B cell (primary cell): ENCODE data around the gene ZCCHC10. TPM values are rescaled to one million over a fixed set of nuclear protein-coding genes. Genes with fewer than 3 reads are reported as not detected.
A peak's percentile ranks its signal among the peaks of the same experiment; 100 is the strongest.

ENCODE experiments used
- ATAC-seq: fragments of 200-7000 bp; cut with Tn5 transposase; one replicate; pipeline ENCODE4 v1.10.0; 2021; ENCODE audit warnings: low read depth, mild to moderate bottlenecking, moderate number of reproducible peaks, moderate library complexity
- CTCF ChIA-PET: fragments of 350-600 bp; sonication (Branson Sonifier 250); formaldehyde crosslinking; loops from one replicate; lab custom pipeline; 2021; ENCODE audit warnings: antibody characterized with exemption, inconsistent platforms; lab: Charles Lee
- POLR2A ChIA-PET: fragments of 350-600 bp; sonication (Branson Sonifier 250); formaldehyde crosslinking; loops from one replicate; lab custom pipeline; 2021; ENCODE audit warnings: antibody characterized with exemption; lab: Charles Lee
- DNase-seq: peaks from one replicate; pipeline ENCODE4 v3.0.0; 2013
- H2AFZ ChIP-seq: 2 replicates; pipeline ENCODE4 v1.6.1; 2012; ENCODE audit warnings: mild to moderate bottlenecking, low read depth, low read length; ENCODE audit not compliant: insufficient read depth, poor library complexity, severe bottlenecking
- H3K27ac ChIP-seq, 2 donors: 1 replicate in 1 of 2; 2 replicates in 1 of 2; pipeline ENCODE4 v1.5.1; 2012 to 2013; ENCODE audit warnings: low read length in 2 of 2, mild to moderate bottlenecking in 2 of 2, moderate library complexity in 1 of 2
- H3K27me3 ChIP-seq, 4 experiments: fragments of 200-600 bp in 1 of 4; sonication (generic) in 1 of 4; replicated peaks in 1 of 4; 1 replicate in 2 of 4; 2 replicates in 2 of 4; pipeline versions ENCODE4 v1.6.1 to v1.7.0; 2013 to 2016; ENCODE audit warnings: low read length in 3 of 4, mild to moderate bottlenecking in 2 of 4, mixed read lengths in 1 of 4, moderate library complexity in 1 of 4; ENCODE audit not compliant: insufficient read depth in 4 of 4, control insufficient read depth in 3 of 4; ENCODE audit errors: control extremely low read depth in 1 of 4
- H3K36me3 ChIP-seq, 2 experiments: replicated peaks in 1 of 2; 1 replicate in 1 of 2; 2 replicates in 1 of 2; pipeline versions ENCODE4 v1.6.1 to v1.7.1; 2013; ENCODE audit warnings: low read length in 1 of 2; ENCODE audit not compliant: insufficient read depth in 2 of 2, control insufficient read depth in 1 of 2; ENCODE audit errors: control extremely low read depth in 1 of 2, extremely low read depth in 1 of 2
- H3K4me1 ChIP-seq, 2 donors: fragments of 200-600 bp in 1 of 2; sonication (generic) in 1 of 2; 1 replicate in 1 of 2; 2 replicates in 1 of 2; pipeline versions ENCODE4 v1.5.1 to v1.6.1; 2013 to 2017; ENCODE audit warnings: low read length in 2 of 2; ENCODE audit not compliant: control insufficient read depth in 2 of 2, insufficient read depth in 2 of 2
- H3K4me2 ChIP-seq: replicated peaks from 2 replicates; pipeline ENCODE3; 2012; ENCODE audit warnings: mild to moderate bottlenecking, low read depth, low read length; ENCODE audit not compliant: poor library complexity, severe bottlenecking
- H3K4me3 ChIP-seq, 5 experiments: fragments of 200-600 bp in 1 of 5; sonication (generic) in 1 of 5; 1 replicate in 3 of 5; 2 replicates in 2 of 5; pipeline versions ENCODE4 v1.5.1 to v1.7.0; 2011 to 2016; ENCODE audit warnings: low read length in 4 of 5, mild to moderate bottlenecking in 4 of 5, low read depth in 2 of 5, control low read depth in 1 of 5, moderate library complexity in 1 of 5; ENCODE audit not compliant: insufficient read depth in 1 of 5; ENCODE audit errors: control extremely low read depth in 1 of 5, extremely low read depth in 1 of 5
- H3K79me2 ChIP-seq: fragments of 200-600 bp; sonication (generic); one replicate; pipeline ENCODE4 v1.6.0; 2016; ENCODE audit warnings: low read length; ENCODE audit not compliant: control insufficient read depth, insufficient read depth
- H3K9ac ChIP-seq: fragments of 200-600 bp; sonication (generic); 2 replicates; pipeline ENCODE4 v1.6.1; 2017; ENCODE audit warnings: mild to moderate bottlenecking, low read length, moderate library complexity
- H3K9me3 ChIP-seq, 3 donors: one replicate each; pipeline versions ENCODE4 v1.6.1 to v1.7.1; 2013; ENCODE audit warnings: low read length in 2 of 3; ENCODE audit not compliant: control insufficient read depth in 2 of 3, insufficient read depth in 1 of 3; ENCODE audit errors: control extremely low read depth in 1 of 3
- H4K20me1 ChIP-seq: 2 replicates; pipeline ENCODE4 v1.6.0; 2012; ENCODE audit warnings: mild to moderate bottlenecking, low read length; ENCODE audit not compliant: insufficient read depth, control insufficient read depth, poor library complexity, severe bottlenecking
- H3K27ac Mint-ChIP-seq: one replicate; pipeline ENCODE4 v1.8.0; 2021; ENCODE audit warnings: mixed read lengths
- H3K27me3 Mint-ChIP-seq: one replicate; pipeline ENCODE4 v1.8.0; 2021; ENCODE audit warnings: mixed read lengths
- H3K4me1 Mint-ChIP-seq: one replicate; pipeline ENCODE4 v1.8.0; 2021; ENCODE audit warnings: mixed read lengths
- H3K4me3 Mint-ChIP-seq: one replicate; pipeline ENCODE4 v1.8.0; 2021; ENCODE audit warnings: mixed read lengths
- H3K9me3 Mint-ChIP-seq: one replicate; pipeline ENCODE4 v1.8.0; 2022; ENCODE audit warnings: mixed read lengths; ENCODE audit not compliant: insufficient read depth
- CTCF ChIP-seq: fragments of 200-600 bp; IDR thresholded peaks from one replicate; pipeline ENCODE4 v1.8.0; 2022; ENCODE audit warnings: antibody characterized with exemption, mild to moderate bottlenecking
- EZH2 ChIP-seq: IDR thresholded peaks from 2 replicates; pipeline ENCODE4 v1.6.1; 2012; ENCODE audit warnings: borderline replicate concordance, low read depth, mild to moderate bottlenecking, moderate library complexity, low read length; ENCODE audit not compliant: insufficient read depth, poor library complexity, severe bottlenecking
- WGBS: methylation state at CpG from one replicate; pipeline ENCODE4 v1.1.5; 2013; ENCODE audit warnings: missing lambda C conversion rate; ENCODE audit not compliant: insufficient coverage; 5-methylcytosine and 5-hydroxymethylcytosine counted together
- intact Hi-C: fragments of 100-400 bp; cut with micrococcal nuclease; formaldehyde crosslinking; loops from one replicate; pipeline ENCODE4 v1.10.0; 2022
- polyA plus RNA-seq: library from polyadenylated mRNA; depleted of rRNA; stranded (reverse); fragments of >200 nt; gene quantifications from 2 replicates; pipeline ENCODE4 v1.2.3, GENCODE V29; 2012
- total RNA-seq, 2 donors: library from RNA; stranded (reverse); fragments of 120-200 nt in 1 of 2; gene quantifications; 1 replicate in 1 of 2; 2 replicates in 1 of 2; pipeline versions ENCODE4 v1.2.3 to v1.2.4, GENCODE V29; 2013 to 2022

The ZCCHC10 gene
- total and polyA plus RNA-seq, 2 donors (not counting 1 experiment from before 2014, with no cell fraction given) = 16.5 to 34.0 TPM

GRCh38 chr5:133051061-133051541, 24.8 kb upstream of the ZCCHC10 start:
- peak overlapping the region; percentile 83 for H2AFZ ChIP-seq
- intact Hi-C loops = loop anchor here (1.0 to 5.0 kb wide), 4 partner anchors 18 to 494 kb away; partner anchors contain the start of genes AFF4 and RAD50
- Mint-ChIP-seq H3K27me3 (no peaks in the 10 kb centered on the region), H3K4me3 (peak overlapping the region; percentile 97), H3K9me3 (no peaks in the 10 kb centered on the region), H3K27ac (peak overlapping the region; percentile 100), H3K4me1 (peaks cover 66% of the 10 kb centered on the region)
- H3K4me2 ChIP-seq = peak overlapping the region; percentile 92
- DNase-seq (no peak), ATAC-seq (no peak)
- CTCF ChIA-PET = interaction anchor here (1.1 to 2.2 kb wide), 4 partner anchors 17 to 89 kb away, joined by 4 to 13 read pairs (median 5); partner anchors contain the start of gene AFF4
- peaks cover 52% of the 10 kb centered on the region for H3K79me2 ChIP-seq
- TF ChIP-seq EZH2 = no peak
- no peak for TF ChIP-seq CTCF
- POLR2A ChIA-PET = interaction anchor here (0.6 to 4.0 kb wide), 14 partner anchors 15 to 1823 kb away, joined by 3 to 83 read pairs (median 6); partner anchors contain the start of genes AFF4, IRF1 and ZCCHC10
- H3K27ac ChIP-seq = peak overlapping the region; percentile 89 to 99
- H3K9ac ChIP-seq = peak overlapping the region; percentile 88
- H3K27me3 ChIP-seq = no peaks in the 10 kb centered on the region
- H3K36me3 ChIP-seq = peaks cover 0 to under 1% of the 10 kb centered on the region in 2 experiments
- H4K20me1 ChIP-seq = peaks cover 24% of the 10 kb centered on the region
- peaks cover 41 to 43% of the 10 kb centered on the region in 2 donors for H3K4me1 ChIP-seq
- no peaks in the 10 kb centered on the region for H3K9me3 ChIP-seq
- 1% methylated on average over 15 of the region's 15 CpGs for WGBS
- H3K4me3 ChIP-seq = peak overlapping the region; percentile 89 to 93 (median 91)

DNA sequence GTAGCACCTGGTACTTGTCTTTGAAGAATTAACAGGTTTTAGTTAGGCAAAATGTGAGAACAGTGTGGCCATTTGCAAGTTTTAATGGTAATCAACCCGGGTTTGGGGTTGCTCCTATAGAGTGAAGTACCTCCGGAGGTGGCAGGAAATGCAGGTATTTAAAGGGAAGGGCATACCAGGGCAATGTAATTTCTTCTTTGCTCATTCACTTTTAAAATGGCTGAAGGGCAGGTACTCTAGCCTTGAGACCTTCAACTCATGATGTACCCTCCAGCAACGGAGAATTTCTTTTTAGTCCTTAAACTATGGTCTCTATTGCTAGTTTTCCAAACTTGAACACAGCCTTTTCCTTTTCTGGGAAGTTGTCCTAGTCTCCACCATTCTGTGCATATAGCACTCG, 24.2 kb upstream of the ZCCHC10 start:
- no peaks in the 10 kb centered on the region for H3K9me3 ChIP-seq
- Mint-ChIP-seq H3K27me3 (no peaks in the 10 kb centered on the region), H3K9me3 (no peaks in the 10 kb centered on the region), H3K27ac (peak overlapping the region; percentile 100), H3K4me1 (peaks cover 62% of the 10 kb centered on the region), H3K4me3 (peak overlapping the region; percentile 97)
- peaks cover 50% of the 10 kb centered on the region for H3K79me2 ChIP-seq
- peak overlapping the region; percentile 92 for H3K4me2 ChIP-seq
- ChIA-PET CTCF (interaction anchor here (1.1 to 2.2 kb wide), 2 partner anchors 17 to 19 kb away, joined by 4 to 13 read pairs; no protein-coding TSS in a partner anchor), POLR2A (interaction anchor here (0.6 to 4.0 kb wide), 4 partner anchors 18 to 663 kb away, joined by 3 to 83 read pairs (median 26); partner anchors contain the start of gene AFF4)
- H3K4me3 ChIP-seq = peak overlapping the region; percentile 89 to 93 (median 91)
- H3K36me3 ChIP-seq = no peaks in the 10 kb centered on the region
- DNase-seq (no peak), ATAC-seq (no peak)
- no peaks in the 10 kb centered on the region for H3K27me3 ChIP-seq
- H3K9ac ChIP-seq = peak overlapping the region; percentile 88
- peak overlapping the region; percentile 83 for H2AFZ ChIP-seq
- peak overlapping the region; percentile 89 to 99 for H3K27ac ChIP-seq
- WGBS = 50% methylated on average over 3 of the region's 4 CpGs
- H3K4me1 ChIP-seq = peaks cover 40 to 45% of the 10 kb centered on the region in 2 donors
- intact Hi-C loops = loop anchor here (5.0 kb wide), 2 partner anchors 33 to 493 kb away; partner anchors contain the start of gene RAD50
- peaks cover 20% of the 10 kb centered on the region for H4K20me1 ChIP-seq
- TF ChIP-seq EZH2 = no peak
- TF ChIP-seq CTCF = no peak
